ENCODE measurements around the gene ACTL10. TPM values are rescaled to one million over a fixed set of nuclear protein-coding genes. Genes with fewer than 3 reads are reported as not detected.

Gene ACTL10
- total and polyA plus RNA-seq, 2 of the 13 experiments (the other 11 are each of a cell fraction or from before 2014, with no cell fraction given) = not detected

DNA sequence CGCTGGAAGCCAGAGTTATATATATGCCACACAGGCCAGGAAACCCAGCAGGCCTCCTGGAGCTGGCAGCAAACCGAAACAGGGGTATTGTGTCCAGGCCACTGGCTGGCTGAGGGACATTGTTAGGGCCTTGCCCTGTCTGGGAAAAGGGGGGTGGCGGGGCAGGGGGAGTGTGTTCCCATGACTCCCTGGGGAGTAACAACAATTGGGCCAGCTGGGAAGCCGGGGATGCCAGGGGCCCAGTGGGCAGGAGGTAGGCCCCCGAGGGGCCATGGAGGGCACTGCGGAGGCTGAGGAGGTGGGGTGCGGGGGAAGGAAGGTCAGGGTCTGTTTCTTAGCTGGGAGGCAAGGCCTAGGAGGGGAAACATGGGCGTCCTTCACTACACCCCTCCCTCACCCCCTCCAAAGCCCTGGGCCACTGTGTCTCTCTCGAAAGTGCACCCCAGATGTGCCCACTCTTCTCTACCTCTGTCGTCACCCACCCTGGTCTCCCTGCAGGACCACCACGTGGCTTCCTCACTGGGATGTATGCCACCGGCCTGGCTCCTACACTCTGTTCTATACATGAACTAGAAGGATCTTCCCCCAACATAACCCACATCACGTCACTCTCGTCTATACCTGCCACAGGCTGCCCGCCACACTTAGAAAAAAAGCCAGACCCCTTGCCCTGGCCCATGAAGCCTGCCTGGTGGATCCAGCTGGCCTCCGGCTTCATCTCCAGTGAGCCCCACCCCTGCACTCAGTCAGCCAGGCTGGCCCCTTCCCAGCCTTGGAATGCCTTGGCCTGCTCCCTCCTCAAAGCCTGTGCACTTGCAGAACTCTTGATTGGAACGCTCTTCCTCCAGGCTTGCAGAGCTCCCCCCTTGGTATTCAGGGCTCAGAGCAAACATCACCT is 27.2 kb downstream of the ACTL10 start:
- DNase-seq (ENCODE audit: low spot score) (no peak), ATAC-seq (peak; percentile 11), FAIRE-seq (no peak)
- 67% methylated on average over 17 of the region's 17 CpGs for WGBS (ENCODE audit: low lambda C conversion rate)
- Histone ChIP-seq H2AFZ (ENCODE audit: low read length) (no peak overlapping the region), H3K4me1 (ENCODE audit: insufficient read depth, low read length) (peaks cover 59% of the 10 kb centered on the region), H3K36me3 (replicated peaks in 1 of 2; ENCODE audit: control insufficient read depth in 1 of 2, insufficient read depth in 2 of 2, low read length in 2 of 2) (no peaks in the 10 kb centered on the region), H3K79me2 (ENCODE audit: insufficient read depth, low read length) (no peaks in the 10 kb centered on the region), H3K27ac (ENCODE audit: extremely low read length, insufficient read depth, low read length) (no peak overlapping the region), H4K20me1 (ENCODE audit: insufficient read depth, low read length) (no peaks in the 10 kb centered on the region), H3K4me2 (ENCODE audit: low read depth, low read length) (no peak overlapping the region), H3K4me3 (replicated peaks in 1 of 3; ENCODE audit: insufficient read depth in 1 of 3, low read depth in 2 of 3, low read length in 3 of 3) (no peak overlapping the region), H3K27me3 (ENCODE audit: control insufficient read depth in 1 of 2, insufficient read depth in 2 of 2, low read length in 2 of 2) (no peaks in the 10 kb centered on the region), H3K9ac (ENCODE audit: insufficient read depth, low read depth, low read length) (no peak overlapping the region), H3K9me3 (ENCODE audit: low read length) (no peaks in the 10 kb centered on the region)
- intact Hi-C loops (cut with micrococcal nuclease; ENCODE audit: unreplicated experiment) = no loop called here
- POLR2A ChIA-PET = interaction anchor here (2.0 kb wide), 1 partner anchor 10 kb away, joined by 6 read pairs; no protein-coding TSS in a partner anchor
- BruUV-seq (replicated peaks) = no TSS peak
- CTCF ChIA-PET (ENCODE audit: low intra/inter-chr PET ratio, low total read pairs) = no interaction called here
- in situ Hi-C loops (cut with HindIII; ENCODE audit: extremely low pct_ligation_motif_present, low pct_unique_long_range_greater_than_20kb) = no loop called here
- TF ChIP-seq, protein P1, sequence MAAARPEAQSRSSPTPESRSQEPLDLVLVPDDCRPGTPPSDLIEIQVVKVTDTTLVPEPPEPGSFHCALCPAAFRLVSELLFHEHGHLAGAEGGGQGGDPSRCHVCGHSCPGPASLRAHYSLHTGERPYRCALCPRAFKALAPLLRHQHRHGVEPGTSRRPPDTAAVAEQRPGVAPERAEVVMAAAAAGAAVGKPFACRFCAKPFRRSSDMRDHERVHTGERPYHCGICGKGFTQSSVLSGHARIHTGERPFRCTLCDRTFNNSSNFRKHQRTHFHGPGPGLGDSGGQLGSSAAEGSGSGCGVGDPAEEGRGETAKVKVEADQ (CRISPR knock-in tag; IDR thresholded peaks at IDR 0.05; ENCODE audit: borderline replicate concordance) = no peak
- TF ChIP-seq ZNF850 (CRISPR knock-in tag; conservative IDR thresholded peaks at IDR 0.05) = no peak
- no peak for TF ChIP-seq NPAS2 (CRISPR knock-in tag; IDR thresholded peaks at IDR 0.05; ENCODE audit: borderline replicate concordance)
- TF ChIP-seq ZNF607 (CRISPR knock-in tag; IDR thresholded peaks at IDR 0.05; ENCODE audit: borderline replicate concordance) = no peak
- no peak for TF ChIP-seq ELF1 (CRISPR knock-in tag; IDR thresholded peaks at IDR 0.05)
- no peak for TF ChIP-seq HOXA3 (CRISPR knock-in tag; IDR thresholded peaks at IDR 0.05)
- TF ChIP-seq KAT2B (IDR thresholded peaks at IDR 0.05; ENCODE audit: borderline replicate concordance, low read depth, low read length) = no peak
- no peak for TF ChIP-seq PRMT3 (CRISPR knock-in tag; IDR thresholded peaks at IDR 0.05; ENCODE audit: borderline replicate concordance, low read depth)
- no peak for TF ChIP-seq ZNF883 (CRISPR knock-in tag; IDR thresholded peaks at IDR 0.05; ENCODE audit: not compliant biosample characterization)
- TF ChIP-seq ZMAT3 (CRISPR knock-in tag; conservative IDR thresholded peaks at IDR 0.05) = no peak
- no peak for TF ChIP-seq ZC3H13 (CRISPR knock-in tag; IDR thresholded peaks at IDR 0.05)
- no peak for TF ChIP-seq ZNF724P (CRISPR knock-in tag; IDR thresholded peaks at IDR 0.05; ENCODE audit: borderline replicate concordance)
- TF ChIP-seq, protein P2, sequence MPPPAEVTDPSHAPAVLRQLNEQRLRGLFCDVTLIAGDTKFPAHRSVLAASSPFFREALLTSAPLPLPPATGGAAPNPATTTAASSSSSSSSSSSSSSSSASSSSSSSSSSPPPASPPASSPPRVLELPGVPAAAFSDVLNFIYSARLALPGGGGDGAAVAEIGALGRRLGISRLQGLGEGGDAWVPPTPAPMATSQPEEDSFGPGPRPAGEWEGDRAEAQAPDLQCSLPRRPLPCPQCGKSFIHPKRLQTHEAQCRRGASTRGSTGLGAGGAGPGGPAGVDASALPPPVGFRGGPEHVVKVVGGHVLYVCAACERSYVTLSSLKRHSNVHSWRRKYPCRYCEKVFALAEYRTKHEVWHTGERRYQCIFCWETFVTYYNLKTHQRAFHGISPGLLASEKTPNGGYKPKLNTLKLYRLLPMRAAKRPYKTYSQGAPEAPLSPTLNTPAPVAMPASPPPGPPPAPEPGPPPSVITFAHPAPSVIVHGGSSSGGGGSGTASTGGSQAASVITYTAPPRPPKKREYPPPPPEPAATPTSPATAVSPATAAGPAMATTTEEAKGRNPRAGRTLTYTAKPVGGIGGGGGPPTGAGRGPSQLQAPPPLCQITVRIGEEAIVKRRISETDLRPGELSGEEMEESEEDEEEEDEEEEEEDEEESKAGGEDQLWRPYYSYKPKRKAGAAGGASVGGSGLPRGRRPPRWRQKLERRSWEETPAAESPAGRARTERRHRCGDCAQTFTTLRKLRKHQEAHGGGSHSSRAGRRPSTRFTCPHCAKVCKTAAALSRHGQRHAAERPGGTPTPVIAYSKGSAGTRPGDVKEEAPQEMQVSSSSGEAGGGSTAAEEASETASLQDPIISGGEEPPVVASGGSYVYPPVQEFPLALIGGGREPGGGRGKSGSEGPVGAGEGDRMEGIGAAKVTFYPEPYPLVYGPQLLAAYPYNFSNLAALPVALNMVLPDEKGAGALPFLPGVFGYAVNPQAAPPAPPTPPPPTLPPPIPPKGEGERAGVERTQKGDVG (CRISPR knock-in tag; IDR thresholded peaks at IDR 0.05; ENCODE audit: borderline replicate concordance) = peak; percentile 32; the same call in 1 of the 2 replicates
- peak; percentile 74; the same call in 1 of the 2 replicates for TF ChIP-seq HNRNPL (IDR thresholded peaks at IDR 0.05; ENCODE audit: low read depth, low read length)
- no peak for TF ChIP-seq BATF2 (CRISPR knock-in tag; IDR thresholded peaks at IDR 0.05)
- 0 out of 2 replicates have a peak, but pooled peaks have one; percentile 45 for TF ChIP-seq NFKB2 (CRISPR knock-in tag; IDR thresholded peaks at IDR 0.05; ENCODE audit: borderline replicate concordance)
- TF ChIP-seq GFI1 (CRISPR knock-in tag; IDR thresholded peaks at IDR 0.05; ENCODE audit: borderline replicate concordance) = no peak
- no peak for TF ChIP-seq ZZZ3 (CRISPR knock-in tag; IDR thresholded peaks at IDR 0.05; ENCODE audit: borderline replicate concordance)
